ENCODE results near the gene RASGRF2. TPM values are rescaled to one million over a fixed set of nuclear protein-coding genes. Genes with fewer than 3 reads are reported as not detected.

RASGRF2 gene
- total and polyA plus RNA-seq, 2 experiments from 2014 or later, result 0.04 TPM; not detected in 1

- Histone ChIP-seq H3K27ac (no peak overlapping the region), H2AFZ (no peak overlapping the region)
- in situ Hi-C loops (cut with MboI), result no loop called here
These were observed 43.7 kb downstream of the RASGRF2 start for GRCh38 chr5:81003811-81004386.

GRCh38 chr5:81005708-81006107 lies 45.5 kb downstream of the RASGRF2 start:
- Histone ChIP-seq H3K27ac (no peak overlapping the region), H3K9me3 (ENCODE audit: low read depth) (no peaks in the 10 kb centered on the region), H3K4me2 (ENCODE audit: unreplicated experiment) (no peak overlapping the region), H3K79me2 (ENCODE audit: insufficient read depth) (no peaks in the 10 kb centered on the region), H3K27me3 (replicated peaks; ENCODE audit: insufficient read depth) (no peaks in the 10 kb centered on the region), H3K9ac (no peak overlapping the region), H3K4me3 (no peak overlapping the region), H3K36me3 (ENCODE audit: low read depth) (no peaks in the 10 kb centered on the region), H4K20me1 (ENCODE audit: insufficient read depth) (no peaks in the 10 kb centered on the region), H3F3A (ENCODE audit: insufficient read depth) (no peaks in the 10 kb centered on the region), H2AFZ (no peak overlapping the region), H3K9me2 (ENCODE audit: insufficient read depth) (no peaks in the 10 kb centered on the region), H3K4me1 (ENCODE audit: insufficient read depth) (no peaks in the 10 kb centered on the region)
- 64 to 65% methylated on average over 4 of the region's 4 CpGs for WGBS, 2 experiments (ENCODE audit: low coverage in 1 of 2, low lambda C conversion rate in 2 of 2, missing lambda C conversion rate in 2 of 2)
- TF ChIP-seq EZH2phosphoT487 (IDR thresholded peaks at IDR 0.05; ENCODE audit: insufficient read depth, low read depth) (no peak), EZH2 (IDR thresholded peaks at IDR 0.05; ENCODE audit: insufficient read depth, poor library complexity, severe bottlenecking) (no peak)
- no peak for DNase-seq
- in situ Hi-C loops (cut with MboI), result no loop called here

More at GRCh38 chr5:81003811-81004386, 43.7 kb downstream of the RASGRF2 start:
- no peaks in the 10 kb centered on the region for H4K20me1 ChIP-seq (ENCODE audit: insufficient read depth)
- H3K4me1 ChIP-seq (ENCODE audit: insufficient read depth), result no peaks in the 10 kb centered on the region
- no peaks in the 10 kb centered on the region for H3K79me2 ChIP-seq (ENCODE audit: insufficient read depth)
- DNase-seq, result no peak
- H3K4me3 ChIP-seq, result no peak overlapping the region
- no peak overlapping the region for H3K4me2 ChIP-seq (ENCODE audit: unreplicated experiment)
- no peaks in the 10 kb centered on the region for H3K9me3 ChIP-seq (ENCODE audit: low read depth)
- H3K27me3 ChIP-seq (replicated peaks; ENCODE audit: insufficient read depth), result no peaks in the 10 kb centered on the region
- H3K36me3 ChIP-seq (ENCODE audit: low read depth), result no peaks in the 10 kb centered on the region
- TF ChIP-seq EZH2 (IDR thresholded peaks at IDR 0.05; ENCODE audit: insufficient read depth, poor library complexity, severe bottlenecking) (no peak), EZH2phosphoT487 (IDR thresholded peaks at IDR 0.05; ENCODE audit: insufficient read depth, low read depth) (no peak)
- no peaks in the 10 kb centered on the region for H3F3A ChIP-seq (ENCODE audit: insufficient read depth)
- 62 to 64% methylated on average over 4 of the region's 4 CpGs for WGBS, 2 experiments (ENCODE audit: low coverage in 1 of 2, low lambda C conversion rate in 2 of 2, missing lambda C conversion rate in 2 of 2)
- no peaks in the 10 kb centered on the region for H3K9me2 ChIP-seq (ENCODE audit: insufficient read depth)
- H3K9ac ChIP-seq, result no peak overlapping the region

- H3K9me3 ChIP-seq (ENCODE audit: low read depth), result no peaks in the 10 kb centered on the region
- no peak overlapping the region for H3K4me2 ChIP-seq (ENCODE audit: unreplicated experiment)
- H3K9me2 ChIP-seq (ENCODE audit: insufficient read depth), result no peaks in the 10 kb centered on the region
- H4K20me1 ChIP-seq (ENCODE audit: insufficient read depth), result no peaks in the 10 kb centered on the region
- H3K27me3 ChIP-seq (replicated peaks; ENCODE audit: insufficient read depth), result no peaks in the 10 kb centered on the region
- TF ChIP-seq EZH2phosphoT487 (IDR thresholded peaks at IDR 0.05; ENCODE audit: insufficient read depth, low read depth) (no peak), EZH2 (IDR thresholded peaks at IDR 0.05; ENCODE audit: insufficient read depth, poor library complexity, severe bottlenecking) (no peak)
- no peak overlapping the region for H3K4me3 ChIP-seq
- H3K36me3 ChIP-seq (ENCODE audit: low read depth), result no peaks in the 10 kb centered on the region
- H3K9ac ChIP-seq, result no peak overlapping the region
- no peak overlapping the region for H2AFZ ChIP-seq
- H3F3A ChIP-seq (ENCODE audit: insufficient read depth), result no peaks in the 10 kb centered on the region
- DNase-seq, result no peak
- in situ Hi-C loops (cut with MboI), result no loop called here
- no peak overlapping the region for H3K27ac ChIP-seq
- no peaks in the 10 kb centered on the region for H3K79me2 ChIP-seq (ENCODE audit: insufficient read depth)
- H3K4me1 ChIP-seq (ENCODE audit: insufficient read depth), result no peaks in the 10 kb centered on the region
These were observed 46.1 kb downstream of the RASGRF2 start for GRCh38 chr5:81006231-81006630.

- Histone ChIP-seq H3K27me3 (replicated peaks; ENCODE audit: insufficient read depth) (no peaks in the 10 kb centered on the region), H3K4me1 (ENCODE audit: insufficient read depth) (no peaks in the 10 kb centered on the region), H2AFZ (no peak overlapping the region), H3K4me3 (no peak overlapping the region), H4K20me1 (ENCODE audit: insufficient read depth) (no peaks in the 10 kb centered on the region), H3K9me3 (ENCODE audit: low read depth) (no peaks in the 10 kb centered on the region), H3K27ac (no peak overlapping the region), H3K36me3 (ENCODE audit: low read depth) (no peaks in the 10 kb centered on the region), H3K4me2 (ENCODE audit: unreplicated experiment) (no peak overlapping the region), H3K79me2 (ENCODE audit: insufficient read depth) (no peaks in the 10 kb centered on the region), H3F3A (ENCODE audit: insufficient read depth) (no peaks in the 10 kb centered on the region), H3K9me2 (ENCODE audit: insufficient read depth) (no peaks in the 10 kb centered on the region), H3K9ac (no peak overlapping the region)
- DNase-seq, result no peak
- TF ChIP-seq EZH2 (IDR thresholded peaks at IDR 0.05; ENCODE audit: insufficient read depth, poor library complexity, severe bottlenecking) (no peak), EZH2phosphoT487 (IDR thresholded peaks at IDR 0.05; ENCODE audit: insufficient read depth, low read depth) (no peak)
- in situ Hi-C loops (cut with MboI), result no loop called here
- WGBS, 2 experiments (ENCODE audit: low coverage in 1 of 2, low lambda C conversion rate in 2 of 2, missing lambda C conversion rate in 2 of 2), result 61 to 65% methylated on average over 8 of the region's 8 CpGs
These were observed 46.9 kb downstream of the RASGRF2 start for GRCh38 chr5:81006947-81007636.

Measured in GM23248 (cell line).